HepG2 (cell line): Measurements from ENCODE around the gene SLC25A20. TPM values are rescaled to one million over a fixed set of nuclear protein-coding genes. Genes with fewer than 3 reads are reported as not detected.

Experiments
- ATF2 ChIP-seq: sonication (generic); formaldehyde crosslinking; IDR thresholded peaks from 2 replicates; pipeline ENCODE4 v1.4.0; 2020; ENCODE audit warnings: missing genetic modification reagents
- FOXK2 ChIP-seq: fragments of 450-650 bp; IDR thresholded peaks from 2 replicates; pipeline ENCODE4 v1.6.1; 2016
- HNRNPUL1 ChIP-seq: fragments of 200-400 bp; formaldehyde crosslinking; IDR thresholded peaks from 2 replicates; pipeline ENCODE4 v1.6.1; 2017; ENCODE audit warnings: low read depth, mild to moderate bottlenecking, low read length, moderate library complexity
- MAFG ChIP-seq: sonication (generic); formaldehyde crosslinking; IDR thresholded peaks from 2 replicates; pipeline ENCODE4 v1.5.1; 2020; ENCODE audit warnings: mild to moderate bottlenecking, missing genetic modification reagents
- MTERF4 ChIP-seq: sonication (generic); formaldehyde crosslinking; IDR thresholded peaks from 2 replicates; pipeline ENCODE4 v1.8.0; 2023; ENCODE audit warnings: mild to moderate bottlenecking, missing genetic modification reagents
- NCOA1 ChIP-seq: sonication (generic); formaldehyde crosslinking; IDR thresholded peaks from 2 replicates; pipeline ENCODE4 v1.9.0; 2021; ENCODE audit warnings: missing genetic modification reagents
- NR1H2 ChIP-seq: sonication (generic); formaldehyde crosslinking; IDR thresholded peaks from 2 replicates; pipeline ENCODE4 v1.8.1; 2022; ENCODE audit warnings: low read depth, missing genetic modification reagents, borderline replicate concordance
- NR3C1 ChIP-seq: sonication (generic); formaldehyde crosslinking; IDR thresholded peaks from 2 replicates; pipeline ENCODE4 v1.4.0; 2020; ENCODE audit warnings: missing genetic modification reagents
- POGZ ChIP-seq: sonication (generic); formaldehyde crosslinking; IDR thresholded peaks from 2 replicates; pipeline ENCODE4 v1.4.0; 2020; ENCODE audit warnings: mild to moderate bottlenecking, missing genetic modification reagents
- TAF1 ChIP-seq: sonication (generic); formaldehyde crosslinking; IDR thresholded peaks from 2 replicates; pipeline ENCODE4 v1.4.0; 2020; ENCODE audit warnings: missing genetic modification reagents
- THYN1 ChIP-seq: sonication (generic); formaldehyde crosslinking; IDR thresholded peaks from 2 replicates; pipeline ENCODE4 v1.8.1; 2023; ENCODE audit warnings: low read depth, mild to moderate bottlenecking, moderate library complexity, missing genetic modification reagents, borderline replicate concordance
- ZC3H13 ChIP-seq: sonication (generic); formaldehyde crosslinking; IDR thresholded peaks from 2 replicates; pipeline ENCODE4 v1.8.1; 2023; ENCODE audit warnings: mild to moderate bottlenecking, missing genetic modification reagents, moderate library complexity
- ZFAT ChIP-seq: sonication (generic); formaldehyde crosslinking; conservative IDR thresholded peaks from 2 replicates; pipeline ENCODE4 v1.8.1; 2023; ENCODE audit warnings: missing genetic modification reagents, inconsistent platforms
- ZMYM2 ChIP-seq: sonication (generic); formaldehyde crosslinking; IDR thresholded peaks from 2 replicates; pipeline ENCODE4 v1.8.0; 2022; ENCODE audit warnings: mild to moderate bottlenecking, missing genetic modification reagents
- ZNF121 ChIP-seq: sonication (generic); formaldehyde crosslinking; IDR thresholded peaks from 2 replicates; pipeline ENCODE4 v1.5.0; 2020; ENCODE audit warnings: mild to moderate bottlenecking, missing genetic modification reagents
- ZNF34 ChIP-seq: sonication (generic); formaldehyde crosslinking; IDR thresholded peaks from 2 replicates; pipeline ENCODE4 v1.4.0; 2020; ENCODE audit warnings: mild to moderate bottlenecking, missing genetic modification reagents, borderline replicate concordance
- ZNF350 ChIP-seq: sonication (generic); formaldehyde crosslinking; IDR thresholded peaks from 2 replicates; pipeline ENCODE4 v1.4.0; 2020; ENCODE audit warnings: mild to moderate bottlenecking, low read depth, missing genetic modification reagents, borderline replicate concordance
- ZNF44 ChIP-seq: sonication (generic); formaldehyde crosslinking; IDR thresholded peaks from 2 replicates; pipeline ENCODE4 v1.5.1; 2020; ENCODE audit warnings: mild to moderate bottlenecking, missing genetic modification reagents
- ZNF619 ChIP-seq: sonication (generic); formaldehyde crosslinking; IDR thresholded peaks from 2 replicates; pipeline ENCODE4 v1.4.0; 2020; ENCODE audit warnings: mild to moderate bottlenecking, missing genetic modification reagents
- ZNF746 ChIP-seq: sonication (generic); formaldehyde crosslinking; IDR thresholded peaks from 2 replicates; pipeline ENCODE4 v1.8.0; 2022; ENCODE audit warnings: mild to moderate bottlenecking, missing genetic modification reagents
- ZNF761 ChIP-seq: sonication (generic); formaldehyde crosslinking; conservative IDR thresholded peaks from 2 replicates; pipeline ENCODE4 v1.4.0; 2020; ENCODE audit warnings: mild to moderate bottlenecking, missing genetic modification reagents
- ZNF770 ChIP-seq: sonication (generic); formaldehyde crosslinking; IDR thresholded peaks from 2 replicates; pipeline ENCODE4 v1.5.0; 2020; ENCODE audit warnings: mild to moderate bottlenecking, missing genetic modification reagents
- ZSCAN9 ChIP-seq: IDR thresholded peaks from 2 replicates; pipeline ENCODE4 v1.6.1; 2016; ENCODE audit warnings: borderline replicate concordance
- polyA plus RNA-seq, 8 experiments: library from polyadenylated mRNA; depleted of rRNA in 3 of 8; stranded (reverse) in 7 of 8; unstranded in 1 of 8; fragments of >200 nt; fragmentation: Illumina TruSeq in 4 of 8; extraction: Trizol in 4 of 8; gene quantifications; 2 replicates each; pipeline versions ENCODE4 v1.2.1 to v1.2.3, GENCODE V29; 2011 to 2016; ENCODE audit warnings: low read depth in 4 of 8, missing spikeins in 1 of 8, mixed read lengths in 1 of 8; ENCODE audit not compliant: insufficient read depth in 1 of 8
- total RNA-seq, 5 experiments: library from RNA; depleted of rRNA; stranded (reverse); fragments of >200 nt; fragmentation: Illumina TruSeq; extraction: Trizol; gene quantifications; 2 replicates each; pipeline ENCODE4 v1.2.3, GENCODE V29; 2016; ENCODE audit warnings: low read depth in 1 of 5
- TF ChIP-seq, protein P1 (sequence below): sonication (generic); formaldehyde crosslinking; IDR thresholded peaks from 2 replicates; pipeline ENCODE4 v1.4.0; 2020; ENCODE audit warnings: mild to moderate bottlenecking, missing genetic modification reagents
- TF ChIP-seq, protein P2 (sequence below): sonication (generic); formaldehyde crosslinking; IDR thresholded peaks from 2 replicates; pipeline ENCODE4 v1.8.0; 2022; ENCODE audit warnings: missing genetic modification reagents, low read depth, mild to moderate bottlenecking, borderline replicate concordance

The SLC25A20 gene
- total and polyA plus RNA-seq, 2 of the 13 experiments (the other 11 are each of a cell fraction or from before 2014, with no cell fraction given) = 21.1 to 26.6 TPM

GRCh38 chr3:48847504-48848423 is 50.9 kb downstream of the SLC25A20 start, which contains the start of gene PRKAR2A (continued):
- TF ChIP-seq, protein P1, sequence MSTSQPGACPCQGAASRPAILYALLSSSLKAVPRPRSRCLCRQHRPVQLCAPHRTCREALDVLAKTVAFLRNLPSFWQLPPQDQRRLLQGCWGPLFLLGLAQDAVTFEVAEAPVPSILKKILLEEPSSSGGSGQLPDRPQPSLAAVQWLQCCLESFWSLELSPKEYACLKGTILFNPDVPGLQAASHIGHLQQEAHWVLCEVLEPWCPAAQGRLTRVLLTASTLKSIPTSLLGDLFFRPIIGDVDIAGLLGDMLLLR = no peak
- TF ChIP-seq TAF1 (CRISPR knock-in tag) = no peak; the same call in 1 of the 2 replicates
- no peak for TF ChIP-seq MTERF4 (CRISPR knock-in tag)
- no peak for TF ChIP-seq ZFAT (CRISPR knock-in tag)
- peak; percentile 97 for TF ChIP-seq ZNF34 (CRISPR knock-in tag)
- 0 out of 2 replicates have a peak, but pooled peaks have one; percentile 0 for TF ChIP-seq ZNF350 (CRISPR knock-in tag)
- no peak for TF ChIP-seq THYN1
- 0 out of 2 replicates have a peak, but pooled peaks have one; percentile 29 for TF ChIP-seq ZNF770 (CRISPR knock-in tag)
- TF ChIP-seq ZNF619 (CRISPR knock-in tag) = no peak
- no peak for TF ChIP-seq HNRNPUL1
- no peak for TF ChIP-seq NR3C1
- TF ChIP-seq ZSCAN9 = no peak; the same call in 1 of the 2 replicates
- TF ChIP-seq ATF2 = no peak; the same call in 1 of the 2 replicates
- TF ChIP-seq, protein P2, sequence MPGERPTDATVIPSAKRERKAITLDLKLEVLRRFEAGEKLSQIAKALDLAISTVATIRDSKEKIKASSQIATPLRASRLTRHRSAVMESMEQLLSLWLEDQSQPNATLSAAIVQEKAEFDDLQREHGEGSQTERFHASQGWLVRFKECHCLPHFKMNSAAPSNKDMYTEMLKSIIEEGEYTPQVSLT (CRISPR knock-in tag) = no peak; the same call in 1 of the 2 replicates
- TF ChIP-seq ZC3H13 (CRISPR knock-in tag) = 0 out of 2 replicates have a peak, but pooled peaks have one; percentile 61
- 0 out of 2 replicates have a peak, but pooled peaks have one; percentile 43 for TF ChIP-seq ZNF121 (CRISPR knock-in tag)
- 0 out of 2 replicates have a peak, but pooled peaks have one; percentile 30 for TF ChIP-seq NR1H2 (CRISPR knock-in tag)
- no peak for TF ChIP-seq POGZ (CRISPR knock-in tag)
- no peak for TF ChIP-seq NCOA1
- peak; percentile 67 for TF ChIP-seq ZNF761 (CRISPR knock-in tag)
- TF ChIP-seq ZNF746 (CRISPR knock-in tag) = 0 out of 2 replicates have a peak, but pooled peaks have one; percentile 28
- no peak; the same call in 1 of the 2 replicates for TF ChIP-seq ZNF44 (CRISPR knock-in tag)
- no peak for TF ChIP-seq MAFG (CRISPR knock-in tag)
- TF ChIP-seq FOXK2 = no peak
- no peak for TF ChIP-seq ZMYM2
